WERI-Rb-1 (cell line): ENCODE data around the gene SERPINE3.

Experiments used
- DNase-seq: peaks from one replicate; pipeline ENCODE4 v3.0.0-alpha.2; 2020
- H3K27ac ChIP-seq: fragments of 250-450 bp; sonication (Bioruptor Pico); 2 replicates; pipeline ENCODE4 v1.5.1; 2020; ENCODE audit warnings: mild to moderate bottlenecking, moderate library complexity
- H3K27me3 ChIP-seq: fragments of 250-450 bp; sonication (Bioruptor Pico); 2 replicates; pipeline ENCODE4 v1.5.1; 2021; ENCODE audit warnings: mild to moderate bottlenecking, low read depth, moderate library complexity; ENCODE audit not compliant: insufficient read depth, severe bottlenecking
- H3K36me3 ChIP-seq: fragments of 250-450 bp; sonication (Bioruptor Pico); 2 replicates; pipeline ENCODE4 v1.5.1; 2020; ENCODE audit warnings: mild to moderate bottlenecking, moderate library complexity
- H3K4me3 ChIP-seq: 2 replicates; pipeline ENCODE4 v1.5.1; 2011; ENCODE audit warnings: low read depth, mild to moderate bottlenecking, control low read depth, low read length
- H3K9me3 ChIP-seq: fragments of 250-450 bp; sonication (Bioruptor Pico); 2 replicates; pipeline ENCODE4 v1.5.1; 2021; ENCODE audit warnings: mild to moderate bottlenecking, moderate library complexity; ENCODE audit not compliant: severe bottlenecking
- CTCF ChIP-seq: IDR thresholded peaks from 2 replicates; pipeline ENCODE4 v1.5.1; 2011; ENCODE audit warnings: low read depth, mild to moderate bottlenecking, control low read depth, inconsistent platforms, low read length

Gene SERPINE3

GRCh38 chr13:51317262-51317661 lies 22.2 kb upstream of the SERPINE3 start:
- no peak for DNase-seq
- TF ChIP-seq CTCF, result no peak
- no peaks in the 10 kb centered on the region for H3K36me3 ChIP-seq

GRCh38 chr13:51318015-51318414 lies 21.5 kb upstream of the SERPINE3 start:
- H3K27ac ChIP-seq, result no peak overlapping the region
- TF ChIP-seq CTCF, result no peak
- no peaks in the 10 kb centered on the region for H3K36me3 ChIP-seq
- H3K4me3 ChIP-seq, result no peak overlapping the region
- no peaks in the 10 kb centered on the region for H3K27me3 ChIP-seq
- no peaks in the 10 kb centered on the region for H3K9me3 ChIP-seq
- DNase-seq, result no peak

More at GRCh38 chr13:51317262-51317661, 22.2 kb upstream of the SERPINE3 start:
- H3K4me3 ChIP-seq, result no peak overlapping the region
- H3K27me3 ChIP-seq, result no peaks in the 10 kb centered on the region
- H3K9me3 ChIP-seq, result no peaks in the 10 kb centered on the region
- no peak overlapping the region for H3K27ac ChIP-seq

- no peak for DNase-seq
- Histone ChIP-seq H3K27me3 (no peaks in the 10 kb centered on the region), H3K4me3 (no peak overlapping the region), H3K9me3 (no peaks in the 10 kb centered on the region), H3K27ac (no peak overlapping the region), H3K36me3 (no peaks in the 10 kb centered on the region)
- no peak for TF ChIP-seq CTCF
Observed at GRCh38 chr13:51318876-51319275, 20.6 kb upstream of the SERPINE3 start.

- H3K36me3 ChIP-seq, result no peaks in the 10 kb centered on the region
- DNase-seq, result no peak
- H3K4me3 ChIP-seq, result no peak overlapping the region
- H3K9me3 ChIP-seq, result no peaks in the 10 kb centered on the region
- no peak overlapping the region for H3K27ac ChIP-seq
- TF ChIP-seq CTCF, result no peak
- no peaks in the 10 kb centered on the region for H3K27me3 ChIP-seq
Observed at GRCh38 chr13:51321836-51322235, 17.7 kb upstream of the SERPINE3 start.

GRCh38 chr13:51322826-51323225 lies 16.7 kb upstream of the SERPINE3 start:
- no peak for DNase-seq
- no peaks in the 10 kb centered on the region for H3K27me3 ChIP-seq
- H3K36me3 ChIP-seq, result no peaks in the 10 kb centered on the region
- H3K4me3 ChIP-seq, result no peak overlapping the region
- no peak overlapping the region for H3K27ac ChIP-seq
- no peaks in the 10 kb centered on the region for H3K9me3 ChIP-seq
- TF ChIP-seq CTCF, result no peak

- Histone ChIP-seq H3K27me3 (no peaks in the 10 kb centered on the region), H3K4me3 (no peak overlapping the region), H3K27ac (no peak overlapping the region), H3K9me3 (no peaks in the 10 kb centered on the region), H3K36me3 (no peaks in the 10 kb centered on the region)
- no peak for TF ChIP-seq CTCF
- no peak for DNase-seq
Observed at GRCh38 chr13:51323824-51324511, 15.5 kb upstream of the SERPINE3 start.
